Endometrial microvascular endothelial cells (primary cell): ENCODE data around the gene SHANK3. TPM values are rescaled to one million over a fixed set of nuclear protein-coding genes. Genes with fewer than 3 reads are reported as not detected.
"Not testable (repeated sequence)": the region's sequence is repeated elsewhere in the genome, so short reads cannot be mapped to it uniquely, and the experiment has no call there.

ENCODE experiments used
- in situ Hi-C: cut with HindIII; loops from 2 replicates; pipeline ENCODE4 v1.10.0; 2017; ENCODE audit warnings: low sequenced_read_pairs, low pct_unique_long_range_greater_than_20kb; ENCODE audit errors: inconsistent ontology term
- total RNA-seq: library from RNA; depleted of rRNA; stranded (reverse); fragments of >200 nt; gene quantifications from one replicate; pipeline ENCODE4 v1.2.3, GENCODE V29; 2015; ENCODE audit errors: inconsistent ontology term

SHANK3 gene
- total RNA-seq, 1 donor from 2014 or later, result 22.2 TPM

DNA sequence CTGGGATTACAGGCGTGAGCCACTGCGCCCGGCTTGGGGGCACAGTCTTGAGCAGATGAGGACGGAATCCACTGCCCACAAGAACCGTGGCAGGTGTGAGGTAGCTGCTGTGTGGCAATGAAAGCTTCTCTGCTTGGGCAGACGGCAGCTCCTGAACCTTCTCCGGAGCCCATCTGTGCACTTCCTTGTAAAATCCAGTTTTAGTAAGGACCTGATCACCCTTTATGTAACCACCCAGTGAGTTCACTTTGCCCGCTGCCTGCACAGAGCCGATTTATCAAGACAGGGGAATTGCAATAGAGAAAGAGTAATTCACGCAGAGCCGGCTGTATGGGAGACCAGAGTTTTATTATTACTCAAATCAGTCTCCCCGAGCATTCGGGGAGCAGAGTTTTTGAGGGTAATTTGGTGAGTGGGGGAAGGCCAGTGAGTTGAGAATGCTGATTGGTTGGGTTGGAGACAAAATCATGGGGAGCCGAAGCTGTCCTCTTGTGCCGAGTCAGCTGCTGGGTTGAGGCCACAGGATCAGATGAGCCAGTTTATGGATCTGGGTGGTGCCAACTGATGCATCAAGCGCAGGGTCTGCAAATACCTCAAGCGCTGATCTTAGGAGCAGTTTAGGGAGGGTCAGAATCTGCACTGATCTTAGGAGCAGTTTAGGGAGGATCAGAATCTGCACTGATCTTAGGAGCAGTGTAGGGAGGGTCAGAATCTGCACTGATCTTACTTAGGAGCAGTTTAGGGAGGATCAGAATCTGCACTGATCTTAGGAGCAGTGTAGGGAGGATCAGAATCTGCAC, 29.4 kb upstream of the SHANK3 start:
- in situ Hi-C loops, result not testable (repeated sequence)

DNA sequence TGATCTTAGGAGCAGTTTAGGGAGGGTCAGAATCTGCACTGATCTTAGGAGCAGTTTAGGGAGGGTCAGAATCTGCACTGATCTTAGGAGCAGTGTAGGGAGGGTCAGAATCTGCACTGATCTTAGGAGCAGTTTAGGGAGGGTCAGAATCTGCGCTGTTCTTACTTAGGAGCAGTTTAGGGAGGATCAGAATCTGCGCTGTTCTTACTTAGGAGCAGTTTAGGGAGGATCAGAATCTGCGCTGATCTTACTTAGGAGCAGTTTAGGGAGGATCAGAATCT, 28.9 kb upstream of the SHANK3 start:
- in situ Hi-C loops, result not testable (repeated sequence)

DNA sequence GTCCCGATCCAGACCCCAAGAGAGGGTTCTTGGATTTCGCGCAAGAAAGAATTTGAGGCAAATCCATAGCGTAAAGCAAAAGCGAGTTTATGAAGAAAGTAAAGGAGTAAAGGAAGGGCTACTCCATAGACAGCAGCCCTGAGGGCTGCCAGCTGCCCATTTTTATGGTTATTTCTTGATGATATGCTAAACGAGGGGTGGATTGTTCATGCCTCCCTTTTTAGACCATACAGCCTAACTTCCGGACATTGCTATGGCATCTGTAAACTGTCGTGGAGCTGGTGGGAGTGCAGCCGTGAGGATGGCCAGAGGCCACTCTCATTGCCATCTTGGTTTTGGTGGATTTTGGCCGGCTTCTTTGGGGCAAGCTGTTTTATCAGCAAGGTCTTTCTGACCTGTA, 19.4 kb upstream of the SHANK3 start:
- in situ Hi-C loops, result no loop called here

DNA sequence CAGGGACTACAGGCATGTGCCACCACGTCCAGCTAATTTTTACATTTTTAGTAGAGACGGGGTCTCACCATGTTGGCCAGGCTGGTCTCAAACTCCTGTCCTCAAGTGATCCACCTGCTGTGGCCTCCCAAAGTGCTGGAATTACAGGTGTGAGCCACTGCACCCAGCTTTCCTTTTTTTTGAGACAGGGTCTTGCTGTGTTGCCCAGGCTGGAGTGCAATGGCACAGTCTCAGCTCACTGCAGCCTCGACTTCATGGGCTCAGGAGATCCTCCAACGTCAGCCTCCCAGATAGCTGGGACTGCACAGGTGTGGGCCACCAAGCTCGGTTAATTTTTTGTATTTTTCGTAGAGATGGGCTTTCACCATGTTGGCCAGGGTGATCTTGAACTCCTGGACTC, 18.0 kb upstream of the SHANK3 start:
- in situ Hi-C loops, result not testable (repeated sequence)

DNA sequence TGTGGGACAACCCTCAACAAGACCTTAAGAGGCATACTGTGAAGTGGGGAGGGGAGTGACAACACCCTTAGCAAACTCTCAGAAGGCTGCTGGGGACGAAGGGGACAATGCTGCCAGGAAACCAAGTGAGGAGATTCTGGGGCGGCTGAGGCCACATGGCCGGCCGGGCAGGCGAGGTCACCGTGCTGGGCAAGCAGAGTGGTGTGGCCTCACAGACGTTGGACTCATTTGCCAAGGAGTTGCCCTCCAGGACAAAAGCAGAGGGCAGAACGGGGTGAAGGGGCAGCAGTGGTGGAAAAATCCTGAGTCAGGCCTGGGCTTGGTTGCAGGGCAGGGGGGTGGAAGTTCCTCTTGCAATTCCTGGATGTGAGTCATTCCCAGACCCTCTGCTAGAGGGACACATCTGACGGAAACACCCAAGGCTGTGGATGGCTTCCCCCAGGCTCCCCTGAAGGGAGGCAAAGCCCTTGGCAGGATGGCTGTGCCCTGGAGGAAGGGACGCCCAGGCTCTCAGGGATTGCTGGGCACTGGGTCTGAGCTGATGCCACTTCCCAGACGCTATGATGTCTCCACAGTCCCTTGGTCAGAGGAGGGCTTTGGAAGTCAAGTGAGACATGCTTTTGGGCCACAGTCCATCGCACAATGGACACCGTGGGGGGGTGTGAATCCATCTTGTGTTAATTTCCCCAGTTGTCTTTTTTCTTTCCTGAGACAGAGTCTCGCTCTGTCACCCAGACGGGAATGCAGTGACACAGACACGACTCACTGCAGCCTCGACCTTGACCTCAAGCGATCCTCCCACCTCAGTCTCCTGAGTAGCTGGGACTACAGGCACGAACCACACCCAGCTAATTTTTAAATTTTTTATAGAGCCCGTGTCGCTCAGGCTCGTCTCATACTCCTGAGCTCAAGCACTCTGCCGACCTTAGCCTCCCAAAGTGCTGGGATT, 16.2 kb upstream of the SHANK3 start:
- in situ Hi-C loops, result no loop called here

DNA sequence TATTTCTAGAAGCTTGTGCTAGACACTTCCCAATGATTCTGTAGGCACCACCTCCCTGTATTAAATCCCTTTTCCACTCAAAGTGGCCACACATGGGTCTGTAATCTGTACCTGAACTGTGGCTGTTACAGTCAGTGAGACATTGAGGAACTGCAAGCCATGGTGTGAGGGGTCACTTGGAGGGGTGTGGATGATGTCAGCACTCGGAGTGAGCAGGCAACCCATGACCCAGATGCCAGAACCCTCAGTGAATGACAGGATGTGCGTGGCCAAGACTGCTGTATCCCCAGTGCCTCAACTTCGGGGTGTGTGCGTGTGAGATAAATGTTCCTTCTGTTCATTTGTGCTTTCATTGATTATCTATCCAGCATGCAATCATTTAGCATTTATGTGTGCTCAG, 14.7 kb upstream of the SHANK3 start:
- in situ Hi-C loops, result no loop called here

DNA sequence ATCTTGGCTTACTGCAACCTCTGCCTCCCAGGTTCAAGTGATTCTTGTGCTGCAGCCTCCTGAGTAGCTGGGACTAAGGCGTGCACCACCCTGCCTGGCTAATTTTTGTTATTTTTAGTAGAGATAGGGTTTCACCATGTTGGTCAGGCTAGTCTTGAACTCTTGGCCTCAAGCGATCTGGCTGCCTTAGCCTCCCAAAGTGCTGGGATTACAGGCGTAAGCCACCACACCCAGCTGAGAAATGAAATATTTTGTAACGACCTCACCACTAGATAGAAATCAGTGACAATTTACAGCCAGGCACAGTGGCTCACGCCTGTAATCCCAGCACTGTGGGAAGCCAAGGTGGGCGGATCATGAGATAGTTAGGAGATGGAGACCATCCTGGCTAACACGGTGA, 12.9 kb upstream of the SHANK3 start:
- in situ Hi-C loops, result not testable (repeated sequence)

DNA sequence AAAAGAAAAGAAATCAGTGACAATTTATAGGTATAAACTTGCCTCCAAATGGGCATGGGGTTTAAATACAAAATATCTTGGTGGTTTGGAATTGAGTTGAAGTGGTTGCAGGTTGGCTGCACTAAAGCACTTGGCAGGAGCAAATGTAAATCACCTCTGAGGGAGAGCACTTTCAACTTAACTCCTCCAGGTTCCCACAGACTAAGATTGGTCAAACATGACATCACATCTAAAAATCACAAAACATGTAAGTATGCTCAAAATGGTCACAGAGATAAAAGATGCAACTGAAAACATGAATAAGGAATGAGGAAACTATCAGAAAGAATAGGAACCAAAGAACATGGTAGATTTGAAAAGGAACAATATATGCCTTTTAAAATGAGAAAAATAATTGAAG, 12.3 kb upstream of the SHANK3 start:
- in situ Hi-C loops, result no loop called here

DNA sequence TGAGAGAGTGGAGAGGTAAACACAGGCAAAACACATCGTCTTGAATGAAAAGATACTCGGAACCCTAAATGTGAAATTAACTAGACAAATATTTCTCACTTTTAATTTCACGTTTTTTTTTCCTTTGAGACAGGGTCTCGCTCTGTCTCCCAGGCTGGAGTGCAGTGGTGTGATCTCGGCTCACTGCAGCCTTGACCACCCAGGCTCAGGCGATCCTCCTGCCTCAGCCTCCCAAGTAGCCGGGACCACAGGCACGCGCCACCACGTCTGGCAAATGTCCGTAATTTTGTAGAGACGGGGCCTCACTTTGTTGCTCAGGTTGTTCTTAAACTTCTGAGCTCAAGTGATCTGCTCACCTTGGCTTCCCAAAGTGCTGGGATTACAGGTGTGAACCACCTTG, 7.4 kb upstream of the SHANK3 start:
- in situ Hi-C loops, result no loop called here

DNA sequence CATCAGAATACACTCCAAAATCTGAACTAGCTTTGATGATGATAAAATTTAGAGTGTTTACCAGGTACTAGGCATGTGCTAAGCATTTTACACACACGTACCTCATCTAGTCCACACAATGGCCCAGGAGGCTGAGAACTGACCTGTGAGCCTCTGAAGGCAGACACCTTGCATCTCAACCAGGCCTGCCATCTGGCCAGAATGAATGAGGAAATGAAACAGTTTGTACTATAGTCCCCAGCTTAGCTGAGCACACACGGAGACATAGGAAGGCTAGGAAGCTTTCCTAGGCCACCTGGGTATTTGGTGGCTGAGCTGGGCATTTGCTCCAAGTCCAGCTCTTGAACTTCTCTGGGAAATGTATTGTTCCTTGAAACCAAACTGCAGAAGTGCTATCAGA, 6.9 kb upstream of the SHANK3 start:
- in situ Hi-C loops, result no loop called here

DNA sequence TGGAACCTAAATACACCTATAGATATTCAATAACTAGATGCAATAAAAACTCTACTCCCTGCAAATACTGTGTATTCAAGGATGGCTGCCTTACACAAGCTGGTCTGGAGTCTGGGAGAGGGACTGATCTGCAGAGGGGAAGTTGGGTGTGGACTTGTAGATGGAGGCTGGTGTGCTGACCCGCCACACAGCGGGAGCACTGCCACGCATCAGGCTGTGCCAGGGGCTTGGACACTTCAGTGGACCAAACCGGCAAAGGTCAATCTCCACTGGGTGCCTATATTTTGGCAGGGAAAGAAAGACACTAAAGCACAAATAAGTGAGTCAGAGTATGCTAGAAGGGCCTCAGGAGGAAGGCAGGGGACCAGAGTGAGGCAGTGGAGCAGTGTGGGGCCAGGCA, 2.1 kb upstream of the SHANK3 start:
- in situ Hi-C loops, result no loop called here

DNA sequence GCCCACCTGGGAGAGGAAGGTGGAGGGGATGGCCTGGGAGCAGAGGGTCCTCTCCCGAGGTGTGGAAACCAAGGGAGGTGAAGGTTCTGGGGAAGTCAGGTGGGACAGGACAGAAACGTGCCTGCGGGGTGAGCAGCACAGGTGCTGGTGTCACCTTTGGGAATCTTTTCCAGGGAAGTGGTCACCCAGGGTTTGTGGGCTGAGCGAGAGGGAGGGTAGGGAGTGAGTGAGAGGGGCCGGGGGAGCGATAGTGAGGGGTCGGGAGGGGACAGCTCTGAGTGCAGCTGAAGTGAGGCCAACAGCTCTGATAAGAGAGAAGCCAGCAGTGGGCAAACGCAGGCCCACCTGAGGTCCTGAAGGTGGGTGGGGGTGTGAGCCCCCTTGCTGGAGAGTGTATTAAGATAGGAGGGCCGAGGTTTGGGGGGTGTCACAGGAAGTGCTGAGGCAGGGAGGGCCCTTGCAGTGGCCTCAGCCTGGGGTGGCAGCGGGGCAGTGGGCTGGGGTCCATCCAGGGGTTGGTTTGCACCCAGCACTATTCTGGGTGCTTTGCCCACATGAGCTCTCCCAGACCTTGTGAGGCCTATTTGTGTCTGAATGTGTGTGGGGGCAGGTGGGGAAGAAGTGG, 1.6 kb upstream of the SHANK3 start:
- in situ Hi-C loops, result no loop called here

DNA sequence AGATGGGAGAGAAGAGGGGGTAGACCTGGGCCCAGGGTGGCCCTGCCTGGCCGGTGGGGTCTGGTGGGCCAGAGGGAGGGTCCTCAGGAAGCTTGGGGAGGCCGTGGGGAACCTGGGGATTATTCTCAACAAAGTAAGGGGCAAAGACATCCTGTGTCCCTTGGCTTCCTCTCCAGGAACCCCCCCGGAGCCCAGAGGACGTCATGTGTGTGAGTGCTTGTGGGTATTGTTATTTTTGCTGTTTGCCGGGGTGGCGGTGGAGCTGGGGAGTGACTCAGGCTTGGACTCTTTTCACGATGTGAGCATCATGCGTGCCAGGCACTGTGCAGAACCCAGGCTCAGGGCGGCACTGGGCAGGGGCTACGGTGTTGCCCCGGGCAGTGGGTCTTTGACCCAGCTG, 982 bp upstream of the SHANK3 start:
- in situ Hi-C loops, result no loop called here

DNA sequence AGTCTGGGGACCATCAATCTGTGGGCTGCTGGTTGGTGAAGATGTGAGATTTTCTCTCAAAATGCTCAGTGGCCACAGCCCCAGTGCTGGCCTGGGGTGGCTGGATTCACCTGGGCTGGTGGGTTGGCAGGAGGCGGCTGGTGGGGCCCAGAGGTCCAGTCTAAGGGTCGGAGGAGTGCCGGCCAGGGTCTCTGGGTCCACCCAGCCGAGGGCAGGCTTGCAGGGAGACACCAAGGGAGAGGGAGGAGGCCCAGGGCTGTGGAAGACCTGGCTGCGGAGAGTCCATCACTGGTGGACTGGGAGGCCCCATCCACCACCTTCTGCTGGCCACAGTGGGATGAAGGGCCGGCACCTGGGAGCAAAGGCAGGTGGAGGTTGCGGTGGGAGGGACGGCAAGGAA, 582 bp upstream of the SHANK3 start:
- in situ Hi-C loops, result no loop called here

DNA sequence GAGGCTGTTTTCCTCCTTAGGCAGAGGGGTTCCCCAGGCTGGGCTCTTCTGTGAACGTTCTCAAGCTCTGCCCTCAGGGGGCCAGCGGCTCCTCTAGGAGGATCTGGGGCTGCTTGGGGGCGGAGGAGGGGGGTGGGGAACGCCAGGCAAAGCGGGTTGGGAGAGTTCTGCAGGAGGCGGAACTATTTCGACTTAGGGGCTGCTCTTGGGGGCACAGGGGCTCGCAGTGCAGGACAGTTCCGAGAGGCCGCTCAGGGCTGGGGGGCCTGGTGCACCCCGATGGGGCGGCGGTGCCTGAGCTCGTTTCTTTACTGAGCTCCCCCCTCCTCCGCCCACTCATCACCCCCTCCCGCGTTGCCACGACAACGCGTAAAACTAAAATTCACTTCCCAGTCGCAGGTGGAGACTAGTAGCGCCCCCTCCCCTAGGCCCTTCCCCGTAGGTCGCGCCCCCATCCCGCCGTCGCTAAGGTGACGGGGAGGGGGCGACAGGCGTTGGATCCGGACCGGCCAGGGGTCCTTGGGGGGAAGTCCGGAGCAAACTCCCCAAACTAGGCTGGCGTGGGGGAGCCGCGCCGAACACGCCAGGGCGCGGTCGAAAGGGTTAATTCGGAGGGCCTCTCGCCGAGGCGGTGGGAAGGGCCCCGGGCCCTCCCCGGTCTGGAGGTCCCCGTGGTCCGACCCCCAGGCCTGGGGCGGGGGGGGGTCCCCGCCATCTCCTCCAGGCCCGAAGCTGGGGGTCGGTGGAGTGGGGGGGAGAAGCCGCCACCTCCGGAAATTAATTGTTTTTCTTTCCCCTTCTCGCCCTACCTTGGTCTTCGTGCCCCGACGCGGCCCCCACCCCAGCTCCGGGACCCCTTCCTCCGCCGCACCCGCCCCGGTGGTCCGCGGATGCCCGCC, 857 bp downstream of the SHANK3 start:
- in situ Hi-C loops, result no loop called here

DNA sequence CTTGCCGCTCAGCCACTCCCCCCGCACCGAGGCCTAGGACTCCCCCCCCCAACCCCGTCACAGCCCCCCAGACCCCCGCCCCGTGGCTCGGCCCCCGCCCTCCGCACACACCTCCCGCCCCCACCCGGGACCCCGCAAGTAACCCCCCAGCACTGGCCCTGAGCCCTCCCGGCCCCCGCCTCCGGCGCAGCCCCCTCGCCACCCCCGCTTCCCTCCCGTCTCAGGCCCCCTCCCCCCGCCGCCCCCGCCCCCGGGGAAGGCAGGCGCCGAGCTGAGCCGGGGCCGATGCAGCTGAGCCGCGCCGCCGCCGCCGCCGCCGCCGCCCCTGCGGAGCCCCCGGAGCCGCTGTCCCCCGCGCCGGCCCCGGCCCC, 1.5 kb downstream of the SHANK3 start:
- in situ Hi-C loops, result no loop called here

DNA sequence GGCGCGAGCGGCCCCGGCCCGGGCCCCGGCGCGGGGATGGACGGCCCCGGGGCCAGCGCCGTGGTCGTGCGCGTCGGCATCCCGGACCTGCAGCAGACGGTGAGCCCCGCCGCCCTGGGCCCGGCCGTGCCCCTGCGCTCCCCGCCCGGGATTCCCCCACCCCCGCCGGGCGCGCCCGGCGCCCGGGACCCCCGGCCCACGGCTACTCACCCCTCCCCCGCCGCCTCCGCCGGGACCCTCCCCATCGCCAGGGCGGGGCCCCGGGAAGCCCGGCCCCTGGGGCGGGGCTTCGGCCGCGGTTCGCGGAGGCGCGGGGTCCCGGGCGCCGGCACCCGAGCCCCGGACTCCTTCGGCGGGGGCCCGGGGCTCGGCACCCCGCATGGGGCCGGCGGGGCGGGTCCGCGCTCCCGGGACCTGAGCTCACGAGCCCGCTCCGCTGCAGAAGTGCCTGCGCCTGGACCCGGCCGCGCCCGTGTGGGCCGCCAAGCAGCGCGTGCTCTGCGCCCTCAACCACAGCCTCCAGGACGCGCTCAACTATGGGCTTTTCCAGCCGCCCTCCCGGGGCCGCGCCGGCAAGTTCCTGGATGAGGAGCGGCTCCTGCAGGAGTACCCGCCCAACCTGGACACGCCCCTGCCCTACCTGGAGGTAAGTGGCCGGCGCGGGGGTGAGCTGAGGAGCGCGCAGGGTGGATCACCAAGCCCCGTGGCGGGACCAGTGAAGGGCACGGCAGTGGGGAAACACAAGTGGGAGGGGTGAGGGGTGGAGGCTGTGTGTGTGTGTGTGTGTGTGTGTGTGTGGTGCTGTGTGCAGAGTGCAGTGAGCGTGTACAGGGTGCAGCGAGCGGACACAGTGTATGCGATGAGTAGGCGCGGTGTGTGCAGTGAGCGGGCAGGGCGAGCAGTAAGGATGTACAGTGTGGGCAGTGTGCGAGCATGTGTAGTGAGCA, 2.3 kb downstream of the SHANK3 start:
- in situ Hi-C loops, result no loop called here

DNA sequence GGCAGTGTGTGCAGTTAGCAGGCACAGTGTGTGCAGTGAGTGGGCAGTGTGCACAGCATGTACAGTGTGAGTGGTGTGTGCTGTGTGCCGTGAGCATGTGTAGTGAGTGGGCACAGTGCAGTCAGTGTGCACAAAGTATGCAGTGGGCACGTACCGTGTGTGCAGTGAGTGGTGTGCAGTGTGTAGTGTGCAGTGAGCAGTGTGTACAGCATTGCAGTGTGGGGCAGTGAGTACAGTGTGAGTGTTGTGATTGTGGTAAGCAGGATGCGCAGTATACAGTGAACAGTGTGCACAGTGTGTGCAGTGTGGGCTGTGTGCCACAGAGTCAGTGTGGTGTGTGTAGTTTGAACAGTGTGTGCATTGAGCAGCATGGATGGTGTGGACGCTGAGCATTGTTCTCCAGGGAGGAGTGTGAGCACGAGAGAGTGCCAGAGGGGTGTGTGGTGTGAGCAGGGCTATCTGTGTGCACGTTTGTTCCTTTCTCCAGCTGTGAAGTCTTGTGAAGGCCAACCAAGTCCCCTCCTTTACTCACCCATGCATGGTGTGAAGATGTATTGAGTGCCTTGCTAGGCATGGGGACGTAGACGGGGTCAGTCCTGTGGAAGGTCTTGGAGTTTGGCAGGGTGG, 3.0 kb downstream of the SHANK3 start:
- in situ Hi-C loops, result no loop called here
